Activated CD8-positive, alpha-beta T cell treated with anti-CD3 and anti-CD28 coated beads for 36 hours (primary cell): ENCODE data around the gene AHNAK2. TPM values are rescaled to one million over a fixed set of nuclear protein-coding genes. Genes with fewer than 3 reads are reported as not detected.
A peak's percentile ranks its signal among the peaks of the same experiment; 100 is the strongest.

Experiments
- ATAC-seq: fragments of 200-7000 bp; cut with Tn5 transposase; one replicate; pipeline ENCODE4 v1.10.0; 2021; ENCODE audit warnings: mild to moderate bottlenecking, moderate library complexity
- CTCF ChIA-PET: fragments of 350-600 bp; sonication (Branson Sonifier 250); formaldehyde crosslinking; loops from one replicate; lab custom pipeline; 2021; ENCODE audit warnings: antibody characterized with exemption; lab: Charles Lee
- POLR2A ChIA-PET: fragments of 350-600 bp; sonication (Branson Sonifier 250); formaldehyde crosslinking; loops from one replicate; lab custom pipeline; 2021; ENCODE audit warnings: antibody characterized with exemption; lab: Charles Lee
- DNase-seq: peaks from one replicate; pipeline ENCODE4 v3.0.0-alpha.2; 2020
- H3K27ac Mint-ChIP-seq: one replicate; pipeline ENCODE4 v1.8.0; 2021; ENCODE audit warnings: mild to moderate bottlenecking, mixed read lengths
- H3K27me3 Mint-ChIP-seq: one replicate; pipeline ENCODE4 v1.8.0; 2021; ENCODE audit warnings: mixed read lengths
- H3K36me3 Mint-ChIP-seq: one replicate; pipeline ENCODE4 v1.8.0; 2021; ENCODE audit warnings: low read depth, mixed read lengths
- H3K4me1 Mint-ChIP-seq: one replicate; pipeline ENCODE4 v1.8.0; 2021; ENCODE audit warnings: low read depth, mixed read lengths
- H3K4me3 Mint-ChIP-seq: one replicate; pipeline ENCODE4 v1.8.0; 2021; ENCODE audit warnings: mild to moderate bottlenecking, moderate library complexity, mixed read lengths
- H3K9me3 Mint-ChIP-seq: one replicate; pipeline ENCODE4 v1.8.0; 2021; ENCODE audit warnings: mixed read lengths
- intact Hi-C: fragments of 100-400 bp; cut with micrococcal nuclease; formaldehyde crosslinking; loops from one replicate; pipeline ENCODE4 v1.10.0; 2022
- total RNA-seq, 2 experiments: library from RNA; stranded (reverse); gene quantifications; one replicate each; pipeline ENCODE4 v1.2.3, GENCODE V29; 2021
- TF ChIP-seq, protein P1 (sequence below): fragments of 200-600 bp; IDR thresholded peaks from one replicate; pipeline ENCODE4 v1.8.0; 2022; ENCODE audit warnings: antibody characterized with exemption, mild to moderate bottlenecking

The AHNAK2 gene
- total RNA-seq, 2 experiments from 2014 or later, result 0.02 TPM; not detected in 1

DNA sequence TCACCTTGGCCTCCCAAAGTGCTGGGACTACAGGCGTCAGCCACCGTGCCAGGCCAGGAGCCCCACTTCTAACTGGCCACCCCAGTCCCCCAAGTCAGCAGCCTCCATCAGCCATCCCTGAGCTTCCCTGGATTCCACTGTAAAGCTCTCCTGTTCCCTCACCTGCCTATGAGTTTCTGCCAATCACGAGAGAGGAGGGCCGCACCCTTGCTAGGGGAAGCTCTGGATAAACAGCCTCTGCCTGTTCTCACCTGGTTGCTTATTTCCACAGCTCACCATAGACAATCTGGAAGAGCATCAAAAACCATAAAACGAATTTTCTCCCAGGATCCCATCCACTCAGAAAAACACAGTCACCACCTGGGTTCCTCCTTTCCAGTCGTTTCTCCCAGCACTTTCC lies 37.7 kb upstream of the AHNAK2 start:
- H3K27me3 Mint-ChIP-seq, result no peaks in the 10 kb centered on the region
- POLR2A ChIA-PET, result interaction anchor here (1.6 to 9.7 kb wide), 2 partner anchors 11 to 32 kb away, joined by 3 to 69 read pairs; no protein-coding TSS in a partner anchor
- H3K4me1 Mint-ChIP-seq, result peaks cover 57% of the 10 kb centered on the region
- ATAC-seq (no peak), DNase-seq (no peak)
- peak overlapping the region; percentile 57 for H3K27ac Mint-ChIP-seq
- H3K9me3 Mint-ChIP-seq, result no peaks in the 10 kb centered on the region
- intact Hi-C loops, result no loop called here
- H3K4me3 Mint-ChIP-seq, result peak overlapping the region; percentile 40
- TF ChIP-seq, protein P1, sequence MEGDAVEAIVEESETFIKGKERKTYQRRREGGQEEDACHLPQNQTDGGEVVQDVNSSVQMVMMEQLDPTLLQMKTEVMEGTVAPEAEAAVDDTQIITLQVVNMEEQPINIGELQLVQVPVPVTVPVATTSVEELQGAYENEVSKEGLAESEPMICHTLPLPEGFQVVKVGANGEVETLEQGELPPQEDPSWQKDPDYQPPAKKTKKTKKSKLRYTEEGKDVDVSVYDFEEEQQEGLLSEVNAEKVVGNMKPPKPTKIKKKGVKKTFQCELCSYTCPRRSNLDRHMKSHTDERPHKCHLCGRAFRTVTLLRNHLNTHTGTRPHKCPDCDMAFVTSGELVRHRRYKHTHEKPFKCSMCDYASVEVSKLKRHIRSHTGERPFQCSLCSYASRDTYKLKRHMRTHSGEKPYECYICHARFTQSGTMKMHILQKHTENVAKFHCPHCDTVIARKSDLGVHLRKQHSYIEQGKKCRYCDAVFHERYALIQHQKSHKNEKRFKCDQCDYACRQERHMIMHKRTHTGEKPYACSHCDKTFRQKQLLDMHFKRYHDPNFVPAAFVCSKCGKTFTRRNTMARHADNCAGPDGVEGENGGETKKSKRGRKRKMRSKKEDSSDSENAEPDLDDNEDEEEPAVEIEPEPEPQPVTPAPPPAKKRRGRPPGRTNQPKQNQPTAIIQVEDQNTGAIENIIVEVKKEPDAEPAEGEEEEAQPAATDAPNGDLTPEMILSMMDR, result no peak
- CTCF ChIA-PET, result interaction anchor here (1.8 to 4.0 kb wide), 2 partner anchors 28 to 30 kb away, joined by 6 to 21 read pairs; no protein-coding TSS in a partner anchor
- peaks cover 65% of the 10 kb centered on the region for H3K36me3 Mint-ChIP-seq

DNA sequence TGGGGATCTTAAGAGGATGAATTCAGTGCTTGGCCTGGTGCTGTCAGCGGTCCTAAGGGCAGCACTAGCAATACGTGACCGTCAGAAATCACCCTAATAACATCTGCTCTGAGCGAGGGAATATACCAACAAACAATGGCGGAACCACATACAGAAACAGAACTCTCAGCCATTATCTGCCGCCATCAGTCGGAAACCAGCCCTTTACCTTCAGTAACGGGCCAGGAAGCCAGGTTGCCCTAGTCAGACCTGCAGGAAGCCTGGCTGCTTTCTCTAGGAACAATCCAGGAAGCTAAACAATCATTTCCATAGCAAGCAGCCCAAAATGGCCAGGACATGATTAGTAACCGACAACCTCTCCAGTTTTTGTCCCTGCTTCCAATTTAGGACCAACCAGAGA lies 37.1 kb upstream of the AHNAK2 start:
- intact Hi-C loops, result no loop called here
- POLR2A ChIA-PET, result interaction anchor here (1.3 to 9.7 kb wide), 3 partner anchors 10 to 31 kb away, joined by 3 to 69 read pairs (median 3); no protein-coding TSS in a partner anchor
- CTCF ChIA-PET, result interaction anchor here (1.8 to 4.0 kb wide), 2 partner anchors 28 to 30 kb away, joined by 6 to 21 read pairs; no protein-coding TSS in a partner anchor
- Mint-ChIP-seq H3K36me3 (peaks cover 67% of the 10 kb centered on the region), H3K27me3 (no peaks in the 10 kb centered on the region), H3K9me3 (no peaks in the 10 kb centered on the region), H3K4me1 (peaks cover 57% of the 10 kb centered on the region), H3K4me3 (no peak overlapping the region), H3K27ac (peak overlapping the region; percentile 17)
- ATAC-seq (no peak), DNase-seq (no peak)
- TF ChIP-seq, protein P1, result no peak

DNA sequence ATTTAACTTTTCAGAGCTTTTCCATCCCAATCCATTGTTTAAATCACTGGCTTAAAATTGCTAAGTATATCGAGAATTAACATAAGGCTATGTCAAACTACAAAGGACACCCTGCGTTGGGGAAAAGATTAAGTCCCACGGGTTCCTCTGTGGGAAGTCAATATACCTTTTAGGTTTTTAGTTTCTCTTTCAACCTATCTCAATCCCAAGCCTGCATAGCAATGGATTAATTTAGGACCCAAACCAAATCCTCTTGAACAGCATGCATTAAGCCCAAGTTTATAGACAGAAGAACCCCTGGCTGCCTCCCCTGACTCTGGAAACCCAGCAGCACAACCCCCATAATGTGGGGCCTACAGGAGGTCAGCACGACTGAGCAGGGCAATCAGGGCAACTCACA lies 36.5 kb upstream of the AHNAK2 start:
- H3K9me3 Mint-ChIP-seq, result no peaks in the 10 kb centered on the region
- POLR2A ChIA-PET, result interaction anchor here (1.3 to 9.7 kb wide), 5 partner anchors 10 to 79 kb away, joined by 3 to 69 read pairs (median 4); no protein-coding TSS in a partner anchor
- H3K27me3 Mint-ChIP-seq, result no peaks in the 10 kb centered on the region
- peaks cover 55% of the 10 kb centered on the region for H3K4me1 Mint-ChIP-seq
- CTCF ChIA-PET, result interaction anchor here (4.0 kb wide), 1 partner anchor 31 kb away, joined by 21 read pairs; no protein-coding TSS in a partner anchor
- ATAC-seq (no peak), DNase-seq (no peak)
- no peak overlapping the region for H3K4me3 Mint-ChIP-seq
- TF ChIP-seq, protein P1, result no peak
- peaks cover 65% of the 10 kb centered on the region for H3K36me3 Mint-ChIP-seq
- H3K27ac Mint-ChIP-seq, result peak overlapping the region; percentile 17
- intact Hi-C loops, result no loop called here

DNA sequence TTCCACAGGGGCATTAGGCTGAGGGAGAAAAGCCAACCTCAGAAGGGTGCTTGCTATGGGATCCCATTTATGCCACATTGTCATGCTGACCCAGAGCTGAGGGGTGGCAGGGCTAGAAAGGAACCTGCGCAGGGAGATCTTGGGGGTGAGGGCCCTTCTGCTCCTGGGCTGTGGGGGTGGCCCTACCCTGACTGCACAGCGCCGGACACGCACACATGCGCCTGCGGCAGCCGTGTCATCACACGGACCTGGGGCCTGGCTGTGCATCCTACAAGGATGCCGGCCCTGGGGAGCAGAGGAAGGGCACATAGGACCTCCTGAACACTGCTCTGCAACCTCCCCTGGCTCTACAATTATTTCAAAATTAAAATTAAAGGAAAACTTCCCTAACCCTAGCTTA lies 35.9 kb upstream of the AHNAK2 start:
- Mint-ChIP-seq H3K27me3 (no peaks in the 10 kb centered on the region), H3K27ac (no peak overlapping the region), H3K9me3 (no peaks in the 10 kb centered on the region), H3K36me3 (peaks cover 61% of the 10 kb centered on the region), H3K4me1 (peaks cover 49% of the 10 kb centered on the region), H3K4me3 (no peak overlapping the region)
- ChIA-PET CTCF (interaction anchor here (4.0 kb wide), 1 partner anchor 32 kb away, joined by 21 read pairs; no protein-coding TSS in a partner anchor), POLR2A (interaction anchor here (1.3 to 9.7 kb wide), 4 partner anchors 9 to 80 kb away, joined by 3 to 69 read pairs (median 5); no protein-coding TSS in a partner anchor)
- no peak for ATAC-seq
- no peak for DNase-seq
- TF ChIP-seq, protein P1, result no peak
- intact Hi-C loops, result no loop called here

DNA sequence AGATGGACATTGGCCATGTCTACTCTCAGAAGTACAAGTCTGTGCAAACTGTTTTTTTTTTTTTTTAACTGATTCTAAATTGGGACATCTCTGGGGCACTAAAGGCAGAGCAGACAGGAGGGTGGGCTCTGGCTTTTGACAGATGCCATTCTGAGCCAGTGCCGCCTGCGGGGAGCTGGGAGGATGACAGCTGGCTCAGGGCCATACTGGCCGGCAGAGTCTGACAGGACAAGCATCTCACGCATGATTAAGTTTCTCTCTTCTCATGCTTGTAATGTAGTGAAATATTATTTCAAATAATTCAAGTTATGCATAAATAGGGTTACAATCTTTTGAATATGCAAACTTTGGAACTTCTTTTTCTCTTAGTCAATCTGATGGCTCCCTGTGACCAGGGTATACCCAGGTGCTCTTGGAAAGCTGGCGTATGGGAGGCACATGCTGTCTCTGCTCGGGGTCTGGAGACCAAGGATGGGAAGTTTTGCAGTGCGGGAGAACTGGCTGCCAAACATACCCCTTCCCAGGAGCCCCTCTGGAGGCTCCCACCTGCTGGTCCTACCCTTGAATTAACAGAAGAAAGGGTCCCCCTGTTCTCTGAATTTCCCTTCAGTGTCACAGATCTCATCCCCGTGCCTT lies 35.1 kb upstream of the AHNAK2 start:
- TF ChIP-seq, protein P1, result no peak
- no peak overlapping the region for H3K27ac Mint-ChIP-seq
- H3K4me3 Mint-ChIP-seq, result no peak overlapping the region
- H3K9me3 Mint-ChIP-seq, result no peaks in the 10 kb centered on the region
- peaks cover 45% of the 10 kb centered on the region for H3K4me1 Mint-ChIP-seq
- ChIA-PET CTCF (interaction anchor here (1.3 to 4.0 kb wide), 2 partner anchors 32 kb away, joined by 4 to 21 read pairs; no protein-coding TSS in a partner anchor), POLR2A (interaction anchor here (0.9 to 9.7 kb wide), 4 partner anchors 8 to 24 kb away, joined by 3 to 69 read pairs (median 5); no protein-coding TSS in a partner anchor)
- DNase-seq (no peak), ATAC-seq (no peak)
- peaks cover 53% of the 10 kb centered on the region for H3K36me3 Mint-ChIP-seq
- no peaks in the 10 kb centered on the region for H3K27me3 Mint-ChIP-seq
- intact Hi-C loops, result no loop called here
